Keratinocyte (primary cell): ENCODE data around the gene RTN4R. TPM values are rescaled to one million over a fixed set of nuclear protein-coding genes. Genes with fewer than 3 reads are reported as not detected.

ENCODE experiments used
- DNase-seq: peaks from one replicate; pipeline ENCODE4 v3.0.0-alpha.2; 2011; ENCODE audit warnings: low read depth, missing footprints, low spot score
- FAIRE-seq: peaks from 2 replicates; lab custom pipeline; 2011; peaks lifted over from hg19 to GRCh38; lab: Jason Lieb, UNC
- H2AFZ ChIP-seq: 2 replicates; pipeline ENCODE4 v1.6.0; 2012; ENCODE audit warnings: low read length, control low read depth, inconsistent platforms; ENCODE audit not compliant: control insufficient read depth
- H3K27ac ChIP-seq: 2 replicates; pipeline ENCODE4 v1.5.1; 2011; ENCODE audit warnings: low read length; ENCODE audit not compliant: control insufficient read depth, insufficient read depth
- H3K27me3 ChIP-seq: 3 replicates; pipeline ENCODE4 v1.6.0; 2011; ENCODE audit warnings: low read length; ENCODE audit not compliant: control insufficient read depth, insufficient read depth; ENCODE audit errors: extremely low read depth
- H3K36me3 ChIP-seq, 2 experiments: 2 replicates in 1 of 2; 3 replicates in 1 of 2; pipeline ENCODE4 v1.5.1; 2011; ENCODE audit warnings: low read length in 2 of 2, mild to moderate bottlenecking in 1 of 2; ENCODE audit not compliant: control insufficient read depth in 2 of 2, insufficient read depth in 2 of 2; ENCODE audit errors: extremely low read depth in 1 of 2
- H3K4me1 ChIP-seq: 3 replicates; pipeline ENCODE4 v1.5.1; 2011; ENCODE audit warnings: low read length; ENCODE audit not compliant: control insufficient read depth, insufficient read depth; ENCODE audit errors: extremely low read depth
- H3K4me2 ChIP-seq: 3 replicates; pipeline ENCODE4 v1.6.0; 2011; ENCODE audit warnings: low read depth, low read length; ENCODE audit not compliant: control insufficient read depth, insufficient read depth; ENCODE audit errors: extremely low read depth
- H3K4me3 ChIP-seq, 3 experiments: fragments of 200-600 bp in 1 of 3; sonication (generic) in 1 of 3; 2 replicates in 2 of 3; 3 replicates in 1 of 3; pipeline ENCODE4 v1.5.1; 2011 to 2016; ENCODE audit warnings: low read length in 3 of 3, mild to moderate bottlenecking in 3 of 3, control low read depth in 2 of 3, inconsistent platforms in 1 of 3, low read depth in 1 of 3, mixed read lengths in 1 of 3, mixed run types in 1 of 3, moderate library complexity in 1 of 3; ENCODE audit not compliant: control insufficient read depth in 2 of 3, insufficient read depth in 2 of 3; ENCODE audit errors: extremely low read depth in 1 of 3
- H3K79me2 ChIP-seq: 2 replicates; pipeline ENCODE4 v1.6.0; 2012; ENCODE audit warnings: low read length; ENCODE audit not compliant: control insufficient read depth, insufficient read depth
- H3K9ac ChIP-seq: 3 replicates; pipeline ENCODE4 v1.6.0; 2011; ENCODE audit warnings: low read length; ENCODE audit not compliant: control insufficient read depth, insufficient read depth; ENCODE audit errors: extremely low read depth
- H3K9me1 ChIP-seq: 3 replicates; pipeline ENCODE4 v1.6.0; 2011; ENCODE audit warnings: low read length; ENCODE audit not compliant: control insufficient read depth, insufficient read depth; ENCODE audit errors: extremely low read depth
- H3K9me3 ChIP-seq: 2 replicates; pipeline ENCODE4 v1.5.1; 2012; ENCODE audit warnings: low read depth, low read length; ENCODE audit not compliant: control insufficient read depth
- H4K20me1 ChIP-seq: 3 replicates; pipeline ENCODE4 v1.6.0; 2011; ENCODE audit warnings: low read length; ENCODE audit not compliant: control insufficient read depth, insufficient read depth; ENCODE audit errors: extremely low read depth
- EZH2 ChIP-seq: IDR thresholded peaks from one replicate; pipeline ENCODE4 v1.6.1; 2012; ENCODE audit warnings: inconsistent platforms, mild to moderate bottlenecking, low read length, moderate library complexity
- dilution Hi-C: fragments of 300-500 bp; cut with MboI; formaldehyde crosslinking; loops from one replicate; pipeline ENCODE4 v1.7.0; 2020; ENCODE audit warnings: low sequenced_read_pairs; ENCODE audit not compliant: extremely low pct_ligation_motif_present
- polyA plus RNA-seq, 5 experiments: library from polyadenylated mRNA; depleted of rRNA in 3 of 5; stranded (reverse) in 3 of 5; stranded (forward) in 1 of 5; unstranded in 1 of 5; fragments of >200 nt; gene quantifications; 1 replicate in 1 of 5; 2 replicates in 3 of 5; 3 replicates in 1 of 5; pipeline versions ENCODE4 v1.2.1 to v1.2.3, GENCODE V29; 2011 to 2012; ENCODE audit warnings: missing spikeins in 2 of 5, low read depth in 1 of 5, low replicate concordance in 1 of 5
- TF ChIP-seq, protein P1 (sequence below), 3 experiments: IDR thresholded peaks in 1 of 3; conservative IDR thresholded peaks in 1 of 3; optimal IDR thresholded peaks in 1 of 3; 2 replicates in 2 of 3; 3 replicates in 1 of 3; pipeline versions ENCODE3 to v1.5.1; 2011; ENCODE audit warnings: low read length in 3 of 3, mild to moderate bottlenecking in 3 of 3, moderate library complexity in 2 of 3, control low read depth in 1 of 3, inconsistent platforms in 1 of 3; ENCODE audit not compliant: insufficient read depth in 2 of 3; ENCODE audit errors: extremely low read depth in 1 of 3

RTN4R gene
- polyA plus RNA-seq, 1 donor (not counting 4 experiments of a cell fraction or from before 2014, with no cell fraction given): 2.5 TPM

GRCh38 chr22:20235389-20235991 is 32.6 kb downstream of the RTN4R start:
- H3K9ac ChIP-seq: no peak overlapping the region
- H3K27me3 ChIP-seq: peaks cover 8% of the 10 kb centered on the region
- FAIRE-seq (no peak), DNase-seq (no peak)
- H2AFZ ChIP-seq: no peak overlapping the region
- H3K79me2 ChIP-seq: no peaks in the 10 kb centered on the region
- dilution Hi-C loops: no loop called here
- no peak overlapping the region for H3K27ac ChIP-seq
- no peak overlapping the region for H3K4me3 ChIP-seq
- H3K4me1 ChIP-seq: peaks cover 16% of the 10 kb centered on the region
- H4K20me1 ChIP-seq: no peaks in the 10 kb centered on the region
- no peaks in the 10 kb centered on the region for H3K9me1 ChIP-seq
- TF ChIP-seq, protein P1, sequence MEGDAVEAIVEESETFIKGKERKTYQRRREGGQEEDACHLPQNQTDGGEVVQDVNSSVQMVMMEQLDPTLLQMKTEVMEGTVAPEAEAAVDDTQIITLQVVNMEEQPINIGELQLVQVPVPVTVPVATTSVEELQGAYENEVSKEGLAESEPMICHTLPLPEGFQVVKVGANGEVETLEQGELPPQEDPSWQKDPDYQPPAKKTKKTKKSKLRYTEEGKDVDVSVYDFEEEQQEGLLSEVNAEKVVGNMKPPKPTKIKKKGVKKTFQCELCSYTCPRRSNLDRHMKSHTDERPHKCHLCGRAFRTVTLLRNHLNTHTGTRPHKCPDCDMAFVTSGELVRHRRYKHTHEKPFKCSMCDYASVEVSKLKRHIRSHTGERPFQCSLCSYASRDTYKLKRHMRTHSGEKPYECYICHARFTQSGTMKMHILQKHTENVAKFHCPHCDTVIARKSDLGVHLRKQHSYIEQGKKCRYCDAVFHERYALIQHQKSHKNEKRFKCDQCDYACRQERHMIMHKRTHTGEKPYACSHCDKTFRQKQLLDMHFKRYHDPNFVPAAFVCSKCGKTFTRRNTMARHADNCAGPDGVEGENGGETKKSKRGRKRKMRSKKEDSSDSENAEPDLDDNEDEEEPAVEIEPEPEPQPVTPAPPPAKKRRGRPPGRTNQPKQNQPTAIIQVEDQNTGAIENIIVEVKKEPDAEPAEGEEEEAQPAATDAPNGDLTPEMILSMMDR (optimal IDR thresholded peaks at IDR 0.05 in 1 of 3, IDR thresholded peaks at IDR 0.05 in 1 of 3, conservative IDR thresholded peaks at IDR 0.05 in 1 of 3; ENCODE audit: extremely low read depth in 1 of 3, insufficient read depth in 2 of 3, low read length in 3 of 3): no peak
- TF ChIP-seq EZH2: no peak
- no peaks in the 10 kb centered on the region for H3K9me3 ChIP-seq
- H3K36me3 ChIP-seq: no peaks in the 10 kb centered on the region
- H3K4me2 ChIP-seq: no peak overlapping the region

- H3K79me2 ChIP-seq: no peaks in the 10 kb centered on the region
- no peak overlapping the region for H3K4me2 ChIP-seq
- H3K9me1 ChIP-seq: no peaks in the 10 kb centered on the region
- no peak for TF ChIP-seq EZH2
- TF ChIP-seq, protein P1 (optimal IDR thresholded peaks at IDR 0.05 in 1 of 3, IDR thresholded peaks at IDR 0.05 in 1 of 3, conservative IDR thresholded peaks at IDR 0.05 in 1 of 3; ENCODE audit: extremely low read depth in 1 of 3, insufficient read depth in 2 of 3, low read length in 3 of 3): no peak
- H3K9me3 ChIP-seq: no peaks in the 10 kb centered on the region
- dilution Hi-C loops: no loop called here
- no peak overlapping the region for H3K9ac ChIP-seq
- no peak overlapping the region for H3K27ac ChIP-seq
- H3K4me1 ChIP-seq: peaks cover 16% of the 10 kb centered on the region
- no peak overlapping the region for H3K4me3 ChIP-seq
- no peaks in the 10 kb centered on the region for H4K20me1 ChIP-seq
- no peak for FAIRE-seq
- H2AFZ ChIP-seq: no peak overlapping the region
- no peaks in the 10 kb centered on the region for H3K36me3 ChIP-seq
- H3K27me3 ChIP-seq: peaks cover 8% of the 10 kb centered on the region
- no peak for DNase-seq
Measured at GRCh38 chr22:20234760-20235388, 33.2 kb downstream of the RTN4R start.
